Epithelial cell of proximal tubule (primary cell): ENCODE results near the gene KCNT2. TPM values are rescaled to one million over a fixed set of nuclear protein-coding genes. Genes with fewer than 3 reads are reported as not detected.
A peak's percentile ranks its signal among the peaks of the same experiment; 100 is the strongest.

Source experiments
- DNase-seq: peaks from one replicate; pipeline ENCODE4 v3.0.0-alpha.2; 2011; ENCODE audit warnings: low read depth
- H3K4me3 ChIP-seq: 2 replicates; pipeline ENCODE4 v1.5.1; 2011; ENCODE audit warnings: low read depth, mild to moderate bottlenecking, low read length
- CTCF ChIP-seq: conservative IDR thresholded peaks from 2 replicates; pipeline ENCODE4 v1.5.1; 2012; ENCODE audit warnings: low read depth, mild to moderate bottlenecking, low read length
- total RNA-seq: library from RNA; depleted of rRNA; stranded (reverse); fragments of >200 nt; gene quantifications from 2 replicates; pipeline ENCODE4 v1.2.3, GENCODE V29; 2015

Gene KCNT2
- total RNA-seq, 1 donor from 2014 or later, result 1.7 TPM

DNA sequence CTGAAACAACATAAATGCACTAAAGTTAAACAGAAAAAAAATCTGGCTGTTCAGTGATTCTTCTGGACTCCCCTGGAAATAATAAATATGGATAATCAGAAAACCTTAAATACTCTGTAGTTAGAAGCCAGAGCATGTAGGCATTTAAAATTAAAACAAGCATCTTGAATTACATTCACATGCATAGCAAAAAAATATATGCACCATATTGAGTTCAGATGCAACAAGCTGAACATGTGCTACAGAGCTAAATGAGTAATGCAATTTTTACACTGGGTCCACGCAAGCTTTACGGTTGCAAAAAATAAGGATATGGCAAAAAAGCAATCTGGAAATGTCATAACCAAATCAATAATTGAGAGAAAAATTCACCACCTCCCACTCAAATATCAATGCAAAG is 11.5 kb upstream of the KCNT2 start:
- H3K4me3 ChIP-seq, result no peak overlapping the region
- DNase-seq, result no peak
- TF ChIP-seq CTCF, result no peak

GRCh38 chr1:196611873-196612272 is 3.6 kb upstream of the KCNT2 start:
- DNase-seq, result no peak
- no peak for TF ChIP-seq CTCF
- H3K4me3 ChIP-seq, result no peak overlapping the region

- DNase-seq, result no peak
- peak overlapping the region; percentile 72 for H3K4me3 ChIP-seq
- no peak for TF ChIP-seq CTCF
These were observed 1.1 kb upstream of the KCNT2 start for GRCh38 chr1:196609370-196609737.

- peak overlapping the region; percentile 72 for H3K4me3 ChIP-seq
- DNase-seq, result no peak
These were observed 259 bp downstream of the KCNT2 start for GRCh38 chr1:196607981-196608380.

GRCh38 chr1:196603651-196604050 is 4.6 kb downstream of the KCNT2 start:
- H3K4me3 ChIP-seq, result no peak overlapping the region
- no peak for DNase-seq
- no peak for TF ChIP-seq CTCF

More at GRCh38 chr1:196607981-196608380, 259 bp downstream of the KCNT2 start:
- TF ChIP-seq CTCF, result no peak

- no peak for DNase-seq
- no peak overlapping the region for H3K4me3 ChIP-seq
- no peak for TF ChIP-seq CTCF
These were observed 9.1 kb downstream of the KCNT2 start for GRCh38 chr1:196598942-196599748.

DNA sequence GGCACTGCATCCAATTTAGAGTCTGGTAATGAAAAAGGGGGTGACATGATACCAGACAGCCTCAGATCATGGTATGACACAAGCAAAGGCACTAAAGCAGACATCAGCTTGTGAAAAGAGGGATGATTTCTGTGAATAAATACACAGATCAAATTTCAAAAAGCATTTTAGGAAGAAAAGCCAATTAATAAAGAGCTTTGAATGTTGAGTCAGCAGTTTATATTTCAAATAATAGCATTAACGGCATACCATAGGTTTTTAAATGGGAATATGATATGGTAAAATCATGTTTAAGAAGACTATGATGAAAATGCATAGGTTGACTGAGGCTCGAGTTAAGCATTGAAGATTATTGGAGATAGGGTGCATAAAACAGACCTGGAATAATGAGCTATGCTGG is 13.5 kb downstream of the KCNT2 start:
- no peak for TF ChIP-seq CTCF
- no peak overlapping the region for H3K4me3 ChIP-seq
- DNase-seq, result no peak
